IPS-18a (cell line): ENCODE results near the gene COL18A1.

Experiments used
- H3K27ac ChIP-seq: one replicate; pipeline ENCODE4 v1.5.1; 2013; ENCODE audit warnings: low read length
- H3K27me3 ChIP-seq: one replicate; pipeline ENCODE4 v1.6.1; 2013; ENCODE audit warnings: mild to moderate bottlenecking, low read length; ENCODE audit not compliant: control insufficient read depth, insufficient read depth
- H3K36me3 ChIP-seq: one replicate; pipeline ENCODE4 v1.6.1; 2013; ENCODE audit warnings: low read depth, low read length; ENCODE audit not compliant: control insufficient read depth
- H3K4me1 ChIP-seq: one replicate; pipeline ENCODE4 v1.6.1; 2013; ENCODE audit warnings: low read depth, low read length; ENCODE audit not compliant: control insufficient read depth
- H3K4me3 ChIP-seq: one replicate; pipeline ENCODE4 v1.5.1; 2013; ENCODE audit warnings: low read length
- H3K9ac ChIP-seq: one replicate; pipeline ENCODE4 v1.6.1; 2013; ENCODE audit warnings: mild to moderate bottlenecking, low read length, moderate library complexity
- H3K9me3 ChIP-seq: one replicate; pipeline ENCODE4 v1.6.1; 2013; ENCODE audit warnings: low read depth, low read length; ENCODE audit not compliant: control insufficient read depth

Gene COL18A1

GRCh38 chr21:45514311-45515021 is 109.5 kb downstream of the COL18A1 start:
- no peaks in the 10 kb centered on the region for H3K27me3 ChIP-seq
- no peaks in the 10 kb centered on the region for H3K4me1 ChIP-seq
- peaks cover 16% of the 10 kb centered on the region for H3K9me3 ChIP-seq
- no peak overlapping the region for H3K9ac ChIP-seq
- peaks cover 12% of the 10 kb centered on the region for H3K36me3 ChIP-seq
- H3K27ac ChIP-seq = no peak overlapping the region
- no peak overlapping the region for H3K4me3 ChIP-seq

GRCh38 chr21:45515241-45516061 is 110.5 kb downstream of the COL18A1 start:
- no peak overlapping the region for H3K9ac ChIP-seq
- no peak overlapping the region for H3K4me3 ChIP-seq
- H3K36me3 ChIP-seq = peaks cover 20% of the 10 kb centered on the region
- H3K9me3 ChIP-seq = peaks cover 26% of the 10 kb centered on the region
- no peaks in the 10 kb centered on the region for H3K27me3 ChIP-seq
- H3K4me1 ChIP-seq = no peaks in the 10 kb centered on the region
- no peak overlapping the region for H3K27ac ChIP-seq

DNA sequence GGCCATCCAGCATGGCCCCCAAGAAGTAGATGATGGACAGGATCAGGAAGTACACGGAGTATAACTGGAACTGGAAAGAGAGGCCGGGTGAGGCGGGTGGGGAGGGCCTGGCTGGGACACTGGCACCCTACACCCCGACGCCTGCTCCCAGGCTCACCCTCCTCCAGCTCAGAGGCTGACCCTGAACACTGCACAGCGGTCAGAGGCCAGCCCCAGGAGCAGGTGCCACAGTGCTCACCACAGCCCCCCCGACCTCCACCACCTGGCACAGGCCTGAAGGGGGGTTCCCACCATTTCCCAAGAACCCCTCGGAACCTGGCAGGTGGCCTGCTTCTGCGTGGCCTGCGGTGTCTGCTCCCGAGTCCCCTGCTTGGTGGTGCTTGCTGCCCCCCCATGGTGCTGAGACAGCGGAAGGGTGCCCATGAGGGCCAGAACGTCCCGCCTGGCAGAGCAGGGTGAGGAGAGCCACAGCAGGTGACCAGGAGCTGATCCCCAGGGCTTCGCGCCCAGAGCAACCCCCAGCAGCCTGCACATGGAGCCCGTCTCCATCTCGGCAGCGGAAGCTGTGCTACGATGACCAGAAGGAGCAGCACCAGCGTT is 111.2 kb downstream of the COL18A1 start:
- Histone ChIP-seq H3K4me1 (no peaks in the 10 kb centered on the region), H3K9me3 (peaks cover 29% of the 10 kb centered on the region), H3K36me3 (peaks cover 23% of the 10 kb centered on the region), H3K4me3 (no peak overlapping the region), H3K9ac (no peak overlapping the region), H3K27me3 (no peaks in the 10 kb centered on the region), H3K27ac (no peak overlapping the region)

DNA sequence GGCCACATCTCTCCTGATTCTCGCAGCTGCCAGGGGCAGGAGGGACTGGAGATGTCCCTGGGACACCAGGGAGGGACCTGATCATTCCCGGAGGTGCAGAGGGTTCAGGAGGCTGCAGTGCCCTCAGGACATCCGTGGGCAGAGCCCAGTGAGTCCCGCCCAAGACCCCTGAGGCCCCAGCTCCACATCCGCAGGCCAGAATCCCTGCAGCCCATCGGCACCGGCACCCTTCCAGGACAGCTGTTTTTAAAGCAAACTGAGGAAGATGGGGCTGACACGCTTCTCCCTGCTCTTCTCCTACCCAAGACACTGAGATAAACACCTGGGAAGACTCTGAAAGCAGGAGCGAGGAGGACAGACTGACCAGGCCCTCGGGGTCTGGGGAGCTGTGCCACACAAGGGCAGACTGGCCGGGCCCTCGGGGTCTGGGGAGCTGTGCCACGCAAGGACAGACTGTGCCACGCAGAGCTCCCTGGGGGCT is 111.7 kb downstream of the COL18A1 start:
- Histone ChIP-seq H3K4me1 (no peaks in the 10 kb centered on the region), H3K27ac (no peak overlapping the region), H3K4me3 (no peak overlapping the region), H3K27me3 (no peaks in the 10 kb centered on the region), H3K36me3 (peaks cover 29% of the 10 kb centered on the region), H3K9me3 (peaks cover 35% of the 10 kb centered on the region), H3K9ac (no peak overlapping the region)

GRCh38 chr21:45517249-45518065 is 112.5 kb downstream of the COL18A1 start:
- Histone ChIP-seq H3K27ac (no peak overlapping the region), H3K4me1 (no peaks in the 10 kb centered on the region), H3K9ac (no peak overlapping the region), H3K27me3 (no peaks in the 10 kb centered on the region), H3K9me3 (peaks cover 40% of the 10 kb centered on the region), H3K36me3 (peaks cover 27% of the 10 kb centered on the region), H3K4me3 (no peak overlapping the region)

GRCh38 chr21:45518742-45519141 is 113.8 kb downstream of the COL18A1 start:
- H3K27me3 ChIP-seq = no peaks in the 10 kb centered on the region
- peaks cover 40% of the 10 kb centered on the region for H3K9me3 ChIP-seq
- peaks cover 22% of the 10 kb centered on the region for H3K36me3 ChIP-seq
- no peak overlapping the region for H3K4me3 ChIP-seq
- H3K9ac ChIP-seq = no peak overlapping the region
- H3K4me1 ChIP-seq = no peaks in the 10 kb centered on the region
- no peak overlapping the region for H3K27ac ChIP-seq

DNA sequence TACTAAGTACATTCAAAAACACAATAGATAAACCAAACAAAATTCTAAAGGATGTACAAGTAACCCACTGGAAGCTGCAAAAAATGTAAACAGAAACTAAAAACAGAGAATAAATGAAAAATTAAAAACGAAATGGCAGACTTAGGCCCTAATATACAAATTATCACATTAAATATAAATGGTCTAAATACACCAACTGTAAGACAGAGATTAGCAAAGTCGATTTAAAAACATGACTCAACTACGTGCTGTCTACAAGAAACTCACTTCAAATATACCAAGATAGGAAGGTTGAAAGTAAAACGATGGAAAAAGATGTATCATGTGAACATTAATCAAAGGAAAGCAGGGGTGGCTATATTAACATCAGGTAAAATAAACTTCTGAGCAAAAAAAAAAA is 114.2 kb downstream of the COL18A1 start:
- no peak overlapping the region for H3K4me3 ChIP-seq
- H3K9me3 ChIP-seq = peaks cover 40% of the 10 kb centered on the region
- no peak overlapping the region for H3K9ac ChIP-seq
- H3K27ac ChIP-seq = no peak overlapping the region
- no peaks in the 10 kb centered on the region for H3K27me3 ChIP-seq
- no peaks in the 10 kb centered on the region for H3K4me1 ChIP-seq
- peaks cover 20% of the 10 kb centered on the region for H3K36me3 ChIP-seq

DNA sequence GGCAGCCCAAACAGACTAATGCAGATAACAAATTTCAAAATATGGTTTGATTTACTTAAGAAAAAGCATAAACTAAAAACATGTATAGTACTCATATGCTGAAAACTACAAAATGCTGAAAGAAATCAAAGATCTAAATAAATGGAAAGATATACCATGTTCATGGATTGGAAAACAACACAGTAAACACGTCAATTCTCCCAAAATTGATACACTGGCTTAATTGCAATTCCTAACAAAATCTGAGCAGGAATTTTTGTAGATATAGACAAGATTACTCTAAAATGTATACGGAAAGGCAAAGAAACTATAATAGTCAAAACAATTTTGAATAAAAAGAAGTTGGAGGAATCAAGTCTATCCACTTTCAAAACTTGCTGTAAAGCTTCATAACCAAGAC is 116.3 kb downstream of the COL18A1 start:
- H3K27ac ChIP-seq = no peak overlapping the region
- peaks cover 28% of the 10 kb centered on the region for H3K36me3 ChIP-seq
- H3K4me1 ChIP-seq = no peaks in the 10 kb centered on the region

DNA sequence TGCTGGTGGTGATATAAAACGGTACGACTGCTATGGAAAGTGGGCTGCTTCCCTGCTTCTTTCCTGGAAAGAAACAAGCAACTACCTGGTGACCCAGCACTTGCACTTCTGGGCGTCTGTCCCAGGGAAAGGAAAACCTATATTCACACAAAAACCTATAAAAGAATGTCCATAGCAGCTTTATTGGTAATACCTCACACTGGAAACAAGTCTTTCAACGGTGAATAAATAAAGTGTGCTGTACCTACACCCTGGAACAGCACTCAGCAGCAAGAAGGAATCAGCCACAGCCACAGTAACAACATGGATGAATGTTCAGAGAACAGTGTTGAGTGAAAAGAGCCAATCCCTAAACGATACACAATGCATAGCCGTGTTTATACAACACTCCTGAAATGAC is 117.4 kb downstream of the COL18A1 start:
- peaks cover 28% of the 10 kb centered on the region for H3K36me3 ChIP-seq
- no peak overlapping the region for H3K27ac ChIP-seq
- no peak overlapping the region for H3K4me3 ChIP-seq
- H3K27me3 ChIP-seq = no peaks in the 10 kb centered on the region
- peaks cover 40% of the 10 kb centered on the region for H3K9me3 ChIP-seq
- H3K9ac ChIP-seq = no peak overlapping the region
- no peaks in the 10 kb centered on the region for H3K4me1 ChIP-seq

More for the DNA sequence above, 116.3 kb downstream of the COL18A1 start:
- no peak overlapping the region for H3K9ac ChIP-seq
- peaks cover 40% of the 10 kb centered on the region for H3K9me3 ChIP-seq
- no peak overlapping the region for H3K4me3 ChIP-seq
- no peaks in the 10 kb centered on the region for H3K27me3 ChIP-seq

DNA sequence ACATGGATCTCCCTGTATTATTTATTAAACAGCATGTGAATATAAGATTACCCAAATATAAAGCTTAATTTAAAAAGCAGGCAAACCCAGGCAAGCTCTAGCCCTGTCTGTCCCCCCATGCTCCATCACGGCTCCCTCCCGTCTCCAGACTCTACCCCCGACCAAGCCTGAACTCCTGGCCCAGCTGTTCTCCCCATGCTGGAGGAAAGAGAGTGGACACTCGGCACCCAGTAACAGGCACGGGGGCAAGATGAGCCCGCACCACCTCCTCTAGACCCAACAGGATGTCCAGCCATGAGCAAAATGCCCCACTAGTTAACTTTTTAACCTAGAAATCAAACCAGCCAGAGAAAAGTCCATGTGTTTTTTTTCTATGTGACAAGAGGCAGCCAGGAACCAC is 118.0 kb downstream of the COL18A1 start:
- Histone ChIP-seq H3K9ac (no peak overlapping the region), H3K36me3 (peaks cover 28% of the 10 kb centered on the region), H3K27ac (no peak overlapping the region), H3K27me3 (no peaks in the 10 kb centered on the region), H3K4me3 (no peak overlapping the region), H3K9me3 (peaks cover 39% of the 10 kb centered on the region), H3K4me1 (no peaks in the 10 kb centered on the region)
